HL-60 (cell line): Measurements from ENCODE around the gene SLC8B1.
A peak's percentile ranks its signal among the peaks of the same experiment; 100 is the strongest.

ENCODE experiments used
- DNase-seq, 2 experiments: peaks; one replicate each; pipeline ENCODE4 v3.0.0-alpha.2; 2010 to 2020; ENCODE audit warnings: low read depth in 1 of 2, low spot score in 1 of 2
- H3K27ac ChIP-seq: fragments of 250-450 bp; sonication (Bioruptor Pico); replicated peaks from 2 replicates; pipeline ENCODE4 v1.5.1; 2020; ENCODE audit warnings: mild to moderate bottlenecking, moderate library complexity
- H3K27me3 ChIP-seq: fragments of 250-450 bp; sonication (Bioruptor Pico); 2 replicates; pipeline ENCODE4 v1.5.1; 2021; ENCODE audit warnings: mild to moderate bottlenecking, moderate library complexity; ENCODE audit not compliant: insufficient read depth, poor library complexity, severe bottlenecking
- H3K4me3 ChIP-seq: replicated peaks from 2 replicates; pipeline ENCODE4 v1.5.1; 2011; ENCODE audit warnings: mild to moderate bottlenecking, control low read depth, low read length; ENCODE audit not compliant: insufficient read depth
- GABPA ChIP-seq: IDR thresholded peaks from 2 replicates; pipeline ENCODE4 v1.6.1; 2012; ENCODE audit warnings: low read depth
- POLR2AphosphoS5 ChIP-seq: IDR thresholded peaks from 2 replicates; pipeline ENCODE4 v1.6.1; 2012; ENCODE audit warnings: low read depth
- SPI1 ChIP-seq: IDR thresholded peaks from 2 replicates; pipeline ENCODE4 v1.6.1; 2012; ENCODE audit warnings: low read depth, mild to moderate bottlenecking, borderline replicate concordance
- TF ChIP-seq, protein P1 (sequence below): IDR thresholded peaks from 2 replicates; pipeline ENCODE4 v1.6.1; 2012; ENCODE audit warnings: low read depth; ENCODE audit not compliant: insufficient replicate concordance
- TF ChIP-seq, protein P2 (sequence below): IDR thresholded peaks from one replicate; pipeline ENCODE4 v1.5.1; 2011; ENCODE audit warnings: low read length, control low read depth, inconsistent platforms; ENCODE audit not compliant: insufficient read depth

SLC8B1 gene

GRCh38 chr12:113297214-113297587 lies 37.7 kb downstream of the SLC8B1 start:
- no peak for DNase-seq
- Histone ChIP-seq H3K4me3 (no peak overlapping the region), H3K27ac (no peak overlapping the region), H3K27me3 (no peaks in the 10 kb centered on the region)
- TF ChIP-seq POLR2AphosphoS5: no peak
- TF ChIP-seq, protein P1, sequence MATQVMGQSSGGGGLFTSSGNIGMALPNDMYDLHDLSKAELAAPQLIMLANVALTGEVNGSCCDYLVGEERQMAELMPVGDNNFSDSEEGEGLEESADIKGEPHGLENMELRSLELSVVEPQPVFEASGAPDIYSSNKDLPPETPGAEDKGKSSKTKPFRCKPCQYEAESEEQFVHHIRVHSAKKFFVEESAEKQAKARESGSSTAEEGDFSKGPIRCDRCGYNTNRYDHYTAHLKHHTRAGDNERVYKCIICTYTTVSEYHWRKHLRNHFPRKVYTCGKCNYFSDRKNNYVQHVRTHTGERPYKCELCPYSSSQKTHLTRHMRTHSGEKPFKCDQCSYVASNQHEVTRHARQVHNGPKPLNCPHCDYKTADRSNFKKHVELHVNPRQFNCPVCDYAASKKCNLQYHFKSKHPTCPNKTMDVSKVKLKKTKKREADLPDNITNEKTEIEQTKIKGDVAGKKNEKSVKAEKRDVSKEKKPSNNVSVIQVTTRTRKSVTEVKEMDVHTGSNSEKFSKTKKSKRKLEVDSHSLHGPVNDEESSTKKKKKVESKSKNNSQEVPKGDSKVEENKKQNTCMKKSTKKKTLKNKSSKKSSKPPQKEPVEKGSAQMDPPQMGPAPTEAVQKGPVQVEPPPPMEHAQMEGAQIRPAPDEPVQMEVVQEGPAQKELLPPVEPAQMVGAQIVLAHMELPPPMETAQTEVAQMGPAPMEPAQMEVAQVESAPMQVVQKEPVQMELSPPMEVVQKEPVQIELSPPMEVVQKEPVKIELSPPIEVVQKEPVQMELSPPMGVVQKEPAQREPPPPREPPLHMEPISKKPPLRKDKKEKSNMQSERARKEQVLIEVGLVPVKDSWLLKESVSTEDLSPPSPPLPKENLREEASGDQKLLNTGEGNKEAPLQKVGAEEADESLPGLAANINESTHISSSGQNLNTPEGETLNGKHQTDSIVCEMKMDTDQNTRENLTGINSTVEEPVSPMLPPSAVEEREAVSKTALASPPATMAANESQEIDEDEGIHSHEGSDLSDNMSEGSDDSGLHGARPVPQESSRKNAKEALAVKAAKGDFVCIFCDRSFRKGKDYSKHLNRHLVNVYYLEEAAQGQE: no peak
- TF ChIP-seq, protein P2, sequence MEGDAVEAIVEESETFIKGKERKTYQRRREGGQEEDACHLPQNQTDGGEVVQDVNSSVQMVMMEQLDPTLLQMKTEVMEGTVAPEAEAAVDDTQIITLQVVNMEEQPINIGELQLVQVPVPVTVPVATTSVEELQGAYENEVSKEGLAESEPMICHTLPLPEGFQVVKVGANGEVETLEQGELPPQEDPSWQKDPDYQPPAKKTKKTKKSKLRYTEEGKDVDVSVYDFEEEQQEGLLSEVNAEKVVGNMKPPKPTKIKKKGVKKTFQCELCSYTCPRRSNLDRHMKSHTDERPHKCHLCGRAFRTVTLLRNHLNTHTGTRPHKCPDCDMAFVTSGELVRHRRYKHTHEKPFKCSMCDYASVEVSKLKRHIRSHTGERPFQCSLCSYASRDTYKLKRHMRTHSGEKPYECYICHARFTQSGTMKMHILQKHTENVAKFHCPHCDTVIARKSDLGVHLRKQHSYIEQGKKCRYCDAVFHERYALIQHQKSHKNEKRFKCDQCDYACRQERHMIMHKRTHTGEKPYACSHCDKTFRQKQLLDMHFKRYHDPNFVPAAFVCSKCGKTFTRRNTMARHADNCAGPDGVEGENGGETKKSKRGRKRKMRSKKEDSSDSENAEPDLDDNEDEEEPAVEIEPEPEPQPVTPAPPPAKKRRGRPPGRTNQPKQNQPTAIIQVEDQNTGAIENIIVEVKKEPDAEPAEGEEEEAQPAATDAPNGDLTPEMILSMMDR: no peak
- no peak for TF ChIP-seq GABPA
- no peak for TF ChIP-seq SPI1

GRCh38 chr12:113296557-113297213 lies 38.2 kb downstream of the SLC8B1 start:
- Histone ChIP-seq H3K27me3 (no peaks in the 10 kb centered on the region), H3K27ac (no peak overlapping the region), H3K4me3 (no peak overlapping the region)
- 0 out of 2 replicates have a peak, but pooled peaks have one; percentile 6 for TF ChIP-seq POLR2AphosphoS5
- TF ChIP-seq, protein P1: no peak
- TF ChIP-seq, protein P2: no peak
- DNase-seq: no peak

DNA sequence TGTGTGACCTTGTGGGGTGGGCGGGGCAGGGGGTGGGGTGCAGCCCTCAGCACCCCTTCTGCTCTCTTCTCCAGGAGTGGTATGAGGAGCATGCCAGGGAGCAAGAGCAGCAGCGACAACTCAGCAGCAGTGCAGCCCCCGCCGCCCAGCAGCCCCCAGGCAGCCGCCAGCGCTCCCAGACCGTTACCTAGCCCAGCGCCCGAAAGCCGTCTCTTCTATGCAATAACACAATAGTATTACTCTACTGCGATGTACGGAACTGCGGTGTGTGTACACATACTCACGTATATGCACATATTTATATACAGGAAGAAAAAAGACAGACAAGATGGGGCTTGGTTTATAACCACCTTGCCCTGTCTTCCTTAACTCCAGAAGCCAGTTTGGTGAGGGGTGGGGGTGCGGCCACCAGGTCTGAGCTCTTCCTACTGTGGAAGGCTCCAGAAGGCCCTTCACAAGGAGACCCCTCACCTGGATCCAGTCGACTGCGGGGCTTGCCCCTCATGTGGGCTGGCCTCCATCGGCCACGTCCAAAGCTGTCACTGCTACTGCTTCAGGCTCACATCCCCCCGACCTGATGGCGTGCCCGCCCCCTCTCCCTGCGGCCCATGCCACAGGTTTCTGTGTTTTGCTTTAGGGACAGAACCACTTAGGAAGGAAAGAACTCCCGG lies 38.9 kb downstream of the SLC8B1 start:
- Histone ChIP-seq H3K27ac (no peak overlapping the region), H3K4me3 (no peak overlapping the region), H3K27me3 (no peaks in the 10 kb centered on the region)
- no peak for DNase-seq
- TF ChIP-seq POLR2AphosphoS5 (0 out of 2 replicates have a peak, but pooled peaks have one; percentile 11), GABPA (no peak), SPI1 (no peak)
- TF ChIP-seq, protein P2: no peak
- TF ChIP-seq, protein P1: no peak
